Stimulated activated CD4-positive, alpha-beta T cell treated with anti-CD3 and anti-CD28 coated beads, Interleukin-12 subunit alpha, Interleukin-12 subunit beta, amount 100 ng/mL, for 4 hours (primary cell): ENCODE measurements around the gene GAMT.
"Not testable (repeated sequence)": the region's sequence is repeated elsewhere in the genome, so short reads cannot be mapped to it uniquely, and the experiment has no call there.

Experiments used
- DNase-seq: peaks from one replicate; pipeline ENCODE4 v3.0.0-alpha.2; 2020

The GAMT gene

DNA sequence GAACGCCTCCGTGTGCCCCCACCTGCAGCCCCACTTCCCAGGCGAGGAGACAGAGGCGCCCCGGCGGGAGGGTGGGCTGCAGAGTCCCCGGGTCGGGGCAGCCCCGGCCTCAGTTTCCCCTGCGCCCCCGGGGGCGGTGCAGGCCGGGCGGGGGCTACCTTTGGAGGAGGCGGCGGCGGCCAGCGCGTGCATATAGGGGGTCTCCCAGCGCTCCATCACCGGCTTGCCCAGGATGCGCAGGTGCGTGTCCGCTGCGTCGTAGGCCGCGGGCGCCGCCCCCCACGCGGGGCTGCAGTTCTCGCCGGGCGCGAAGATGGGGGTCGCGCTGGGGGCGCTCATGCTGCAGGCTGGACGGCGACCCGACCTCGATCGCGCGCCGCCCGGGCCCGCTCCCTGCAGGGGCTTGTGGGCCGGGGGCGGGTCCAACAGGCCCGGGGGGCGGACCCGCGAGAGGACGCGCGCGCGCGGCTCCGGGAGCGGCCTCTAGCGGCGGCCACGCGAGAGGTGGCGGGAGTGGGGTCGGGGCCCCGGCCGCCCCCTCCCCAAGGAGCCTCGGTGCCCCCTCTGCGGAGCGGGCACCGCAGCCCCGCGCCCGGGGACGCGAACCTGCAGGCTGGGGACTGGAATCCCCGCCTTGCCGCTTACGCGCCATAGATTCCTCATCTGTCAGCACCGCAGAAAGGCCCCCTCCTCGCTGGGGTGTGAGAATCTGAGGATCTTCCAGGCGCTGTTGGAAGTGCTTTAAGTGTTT lies at the start of gene GAMT:
Gene GAMT (minus strand): TSS at position 405 of the 751 bp plus-strand sequence. CDS start 66 bp downstream, at position 339.
- DNase-seq: peak; percentile 64

DNA sequence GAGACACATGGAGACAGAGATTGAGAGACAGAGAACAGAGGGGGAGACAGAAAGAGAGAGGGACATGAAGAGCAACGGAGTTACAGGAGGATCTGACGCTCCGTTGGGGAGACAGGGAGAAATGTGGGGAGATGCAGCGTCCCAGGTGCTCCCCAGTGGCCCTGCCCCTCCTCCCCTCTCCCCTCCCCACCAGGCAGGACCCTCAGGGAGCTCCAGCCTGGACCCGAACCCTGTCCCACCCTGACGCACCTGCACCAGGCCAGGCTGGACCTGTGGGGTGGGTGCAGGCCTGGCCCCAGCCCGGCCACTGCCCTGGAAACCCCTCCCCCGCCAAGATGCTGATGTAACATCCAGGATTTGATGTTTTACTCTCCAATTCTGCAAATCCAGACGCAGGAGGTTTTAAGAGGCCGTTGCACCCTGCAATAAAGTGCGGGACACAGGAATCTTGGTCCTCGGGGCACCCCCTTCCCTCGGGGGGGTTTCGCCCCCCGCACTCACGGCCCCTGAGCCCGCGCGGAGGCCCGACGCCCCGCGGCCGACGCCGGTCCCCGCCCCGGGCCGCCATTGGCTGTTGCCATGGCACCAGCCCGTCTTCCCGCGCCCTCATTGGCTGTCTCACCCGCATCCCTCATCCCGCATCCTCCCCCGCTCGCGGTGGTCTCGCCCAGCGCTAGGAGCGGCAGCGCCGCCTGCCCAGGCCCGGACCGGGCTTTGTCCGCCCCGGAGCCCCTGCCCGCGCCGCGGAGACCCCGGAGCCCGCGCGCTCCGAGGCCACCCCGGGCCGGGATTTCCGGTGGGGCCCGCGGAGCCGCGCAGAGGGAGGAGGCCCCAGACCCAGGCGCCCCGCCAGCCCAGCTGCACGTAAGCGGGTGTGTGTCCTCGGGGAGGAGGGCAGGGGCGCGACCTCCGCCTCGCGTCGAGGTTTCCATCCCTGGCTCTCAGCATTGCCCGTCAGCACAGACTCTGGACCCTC lies 48.4 kb upstream of the GAMT start, which contains the start of gene APC2:
Gene APC2 (plus strand): TSS at position 655 of the 976 bp plus-strand sequence. CDS start 2,881 bp downstream, outside the sequence.
- no peak for DNase-seq

DNA sequence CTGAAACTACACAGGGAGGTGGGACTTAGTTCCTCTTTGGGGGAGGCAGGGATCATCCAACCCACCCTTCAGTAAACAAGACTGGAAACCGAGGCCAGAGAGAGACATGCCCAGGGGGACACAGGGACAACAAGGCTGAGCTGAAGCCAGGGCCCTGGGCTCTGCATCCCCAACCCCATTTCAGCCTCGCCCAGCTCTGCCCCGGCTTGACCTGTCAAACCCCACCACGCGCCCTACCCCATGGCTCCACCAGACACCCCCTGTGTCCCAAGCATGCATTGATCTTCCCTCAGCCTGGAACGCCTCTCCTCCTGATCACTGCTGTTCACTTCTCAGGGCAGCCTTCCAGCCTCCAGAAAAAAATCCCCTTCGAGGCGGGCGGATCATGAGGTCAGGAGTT lies 46.6 kb upstream of the GAMT start:
- no peak for DNase-seq

DNA sequence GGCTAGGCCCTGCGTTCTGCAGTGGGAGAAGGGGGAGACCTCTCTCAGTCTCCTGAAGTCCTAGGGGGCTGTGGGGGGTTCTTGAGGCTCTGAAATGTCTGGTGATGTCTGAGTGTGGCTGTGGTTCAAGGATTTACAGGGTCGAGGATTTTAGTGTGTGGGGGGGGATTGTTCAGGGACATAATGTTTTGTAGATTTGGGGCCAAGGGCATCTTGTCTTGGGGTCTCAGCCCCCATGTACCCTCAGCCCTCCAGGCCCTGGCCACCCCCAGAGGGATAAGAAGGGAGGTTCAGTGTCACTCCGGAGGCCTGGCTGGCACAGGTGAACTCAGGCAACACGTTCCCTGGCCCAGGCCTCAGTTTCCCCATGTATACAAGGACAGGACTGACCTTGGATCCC lies 46.2 kb upstream of the GAMT start:
- DNase-seq: no peak

DNA sequence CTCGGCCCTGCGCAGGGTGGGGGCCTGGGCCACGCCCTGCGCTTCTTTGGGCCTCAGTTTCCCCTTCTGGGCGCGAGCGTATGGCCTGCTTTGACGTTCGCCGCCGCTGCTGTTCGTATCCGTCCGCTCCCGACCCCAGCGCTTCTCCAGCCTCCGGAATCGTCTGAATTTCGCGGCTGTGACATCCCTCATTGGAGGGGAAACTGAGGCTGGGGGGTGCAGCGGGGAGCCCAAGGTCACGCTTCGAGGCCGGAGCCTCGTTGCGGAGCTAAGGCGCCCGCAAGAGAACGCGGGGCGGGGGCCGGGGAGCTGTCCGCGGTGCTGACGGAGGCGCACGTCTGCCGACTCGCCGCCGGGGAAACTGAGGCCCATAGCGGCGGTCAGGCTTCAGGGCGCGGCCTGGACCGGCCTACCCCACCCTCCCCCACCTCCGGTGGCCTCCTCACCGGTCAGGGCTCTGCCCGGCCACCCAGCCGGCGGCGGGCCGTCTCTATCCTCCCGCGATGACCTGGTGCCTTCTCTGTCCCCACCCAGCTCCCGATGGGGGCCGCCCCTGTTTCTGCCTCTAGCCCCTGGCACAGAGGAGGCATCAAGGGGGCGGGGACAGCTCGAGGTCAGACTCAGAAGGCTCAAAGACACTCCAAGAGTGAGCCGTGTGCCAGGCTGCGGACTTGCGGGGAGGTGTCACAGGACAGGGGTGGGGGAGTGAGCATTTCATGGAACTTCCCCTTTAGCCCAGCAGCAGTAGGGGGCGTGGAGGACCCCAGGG lies 45.6 kb upstream of the GAMT start:
- DNase-seq: peak; percentile 40

DNA sequence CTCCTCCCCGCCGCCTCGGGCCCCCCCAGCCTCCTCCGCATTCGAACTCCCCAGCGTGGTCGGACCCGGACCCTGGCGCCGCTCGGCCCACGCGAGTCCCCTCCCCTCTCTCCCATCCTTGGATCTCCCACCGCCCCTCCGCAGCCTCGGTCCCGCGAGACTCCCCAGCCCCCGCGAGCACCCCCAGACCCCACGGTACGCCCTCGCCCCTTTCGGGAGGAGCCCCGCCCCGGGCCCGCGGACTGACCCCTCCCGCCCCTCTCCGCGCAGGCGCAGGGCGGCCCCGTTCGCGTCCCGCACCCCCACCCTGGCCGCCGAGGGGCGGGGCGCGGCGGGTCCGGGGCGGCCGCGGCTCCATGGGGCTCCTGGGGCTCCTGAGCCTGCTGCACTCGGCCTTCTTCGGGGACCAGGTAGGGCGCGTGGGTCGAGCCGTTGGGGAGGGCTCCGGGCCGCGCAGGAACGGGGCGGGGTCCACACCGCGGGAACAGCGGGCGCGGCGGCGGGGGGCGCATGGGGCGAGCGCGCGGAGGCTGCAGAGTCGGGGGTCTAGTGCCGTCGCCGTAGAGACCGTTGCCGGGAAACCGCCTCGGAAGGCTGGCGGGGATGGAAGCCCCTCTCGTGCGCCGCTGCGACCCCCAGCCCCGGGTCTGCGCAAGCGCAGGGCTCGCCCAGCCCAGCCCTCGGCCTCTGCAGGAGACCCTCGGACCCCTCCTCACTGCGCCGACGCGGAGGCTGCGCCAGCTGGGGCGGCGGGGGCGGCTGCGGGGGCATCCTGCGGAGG lies 44.8 kb upstream of the GAMT start:
- no peak for DNase-seq

DNA sequence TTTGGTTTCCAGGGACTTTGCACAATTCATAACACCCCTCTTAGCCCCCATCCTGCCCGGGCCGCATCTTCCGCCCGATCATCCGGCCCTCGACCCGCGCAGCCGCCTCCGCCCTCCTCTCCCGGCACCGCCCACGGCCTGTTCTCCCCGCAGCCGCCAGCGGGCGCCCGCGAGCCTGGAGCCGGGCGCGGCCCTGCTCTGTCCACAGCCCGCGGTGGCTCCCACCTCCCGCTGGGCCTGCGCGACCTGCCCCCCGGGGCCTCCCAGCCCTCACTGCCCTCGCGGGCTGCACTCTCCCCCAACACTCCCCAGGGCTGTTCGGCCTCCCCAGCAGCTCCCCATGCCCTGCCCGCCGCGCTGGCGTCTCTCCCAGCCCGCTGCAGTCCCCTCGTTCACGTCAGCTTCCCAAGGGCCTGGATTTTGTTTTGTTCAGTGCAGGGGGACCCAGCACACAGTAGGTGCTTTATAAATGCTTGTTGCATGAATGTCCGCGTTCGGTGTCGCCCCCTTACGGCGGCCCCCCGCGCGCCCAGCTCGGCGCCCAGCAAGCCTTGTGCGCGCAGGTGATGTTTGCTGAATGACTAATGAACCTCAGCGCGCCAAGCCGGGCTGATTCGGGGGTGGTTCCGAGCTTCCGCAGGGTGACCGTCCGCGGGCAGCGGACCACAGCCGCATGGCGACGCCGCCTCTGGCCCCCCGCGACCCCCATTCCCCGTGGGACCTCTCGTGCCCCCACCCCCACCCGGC lies 44.0 kb upstream of the GAMT start:
- DNase-seq: peak; percentile 78

DNA sequence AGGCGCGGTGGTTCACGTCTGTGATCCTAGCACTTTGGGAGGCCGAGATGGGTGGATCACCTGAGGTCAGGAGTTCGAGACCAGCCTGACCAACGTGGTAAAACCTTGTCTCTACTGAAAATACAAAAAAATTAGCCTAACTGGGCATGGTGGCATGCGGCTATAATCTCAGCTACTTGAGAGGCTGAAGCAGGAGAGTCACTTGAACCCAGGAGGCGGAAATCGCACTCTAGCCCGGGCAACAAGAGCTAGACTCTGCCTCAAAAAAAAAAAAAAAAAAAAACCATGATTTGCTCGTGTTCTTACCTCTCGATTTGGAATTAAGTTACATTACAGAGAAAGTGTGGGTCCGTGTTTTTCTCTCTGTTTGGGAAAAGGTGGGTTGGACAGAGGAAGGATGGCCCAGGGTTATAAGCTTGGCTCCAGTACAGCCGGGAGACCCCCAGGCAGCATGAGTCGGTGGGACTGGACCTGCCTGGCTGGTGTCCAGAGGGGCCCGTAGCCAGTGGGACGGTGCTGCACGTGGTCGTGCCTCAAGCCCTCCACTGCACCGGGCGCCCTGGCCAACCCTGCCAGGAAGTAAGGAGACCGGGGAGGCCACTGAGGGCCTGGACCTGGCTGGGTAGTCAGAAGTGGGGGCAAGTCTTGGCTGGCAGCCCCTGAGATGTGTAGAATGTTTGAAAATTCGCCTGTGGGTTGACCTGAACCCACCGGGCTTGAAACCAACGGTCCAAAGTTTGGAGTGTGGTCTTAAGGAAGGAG lies 40.5 kb upstream of the GAMT start:
- no peak for DNase-seq

DNA sequence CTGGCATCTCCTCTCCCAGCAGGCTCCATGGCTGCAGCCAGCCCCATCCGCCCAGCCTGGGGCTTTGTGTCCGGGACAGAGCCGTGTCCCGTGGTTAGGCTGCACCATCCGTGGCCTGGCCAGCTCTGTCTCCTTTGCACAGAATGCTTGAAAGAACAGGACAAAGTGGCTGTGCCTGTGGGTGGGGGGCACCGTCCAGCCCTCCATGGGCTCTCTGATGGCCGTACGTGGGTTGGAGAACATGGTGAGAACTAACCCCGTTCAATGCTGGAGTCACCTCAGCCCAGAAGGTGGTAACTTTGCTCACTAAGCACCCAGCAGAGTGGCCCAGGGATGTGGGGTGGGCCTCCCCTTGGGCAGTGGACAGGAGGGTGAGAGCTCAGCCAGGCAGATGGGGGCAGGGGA lies 39.7 kb upstream of the GAMT start:
- no peak for DNase-seq

DNA sequence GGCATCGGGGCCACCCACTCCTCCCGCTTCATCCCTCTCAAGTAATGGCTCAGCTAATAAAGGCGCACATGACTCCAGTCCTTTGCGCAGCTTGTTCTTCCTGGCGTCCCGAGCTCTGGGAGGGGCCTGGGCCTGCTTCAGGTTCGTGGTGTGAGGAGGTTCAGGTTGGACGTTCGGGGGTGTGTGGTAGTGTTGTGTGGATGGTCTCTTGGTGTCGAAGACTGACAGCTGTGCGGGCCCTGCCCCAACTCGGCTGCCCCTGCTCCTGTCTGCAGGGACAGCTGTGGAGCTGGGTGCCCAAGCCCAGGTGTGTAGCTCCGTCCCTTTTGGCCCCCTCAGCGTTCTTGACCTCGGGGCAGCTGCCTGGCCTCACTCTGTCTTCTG lies 39.1 kb upstream of the GAMT start:
- no peak for DNase-seq

DNA sequence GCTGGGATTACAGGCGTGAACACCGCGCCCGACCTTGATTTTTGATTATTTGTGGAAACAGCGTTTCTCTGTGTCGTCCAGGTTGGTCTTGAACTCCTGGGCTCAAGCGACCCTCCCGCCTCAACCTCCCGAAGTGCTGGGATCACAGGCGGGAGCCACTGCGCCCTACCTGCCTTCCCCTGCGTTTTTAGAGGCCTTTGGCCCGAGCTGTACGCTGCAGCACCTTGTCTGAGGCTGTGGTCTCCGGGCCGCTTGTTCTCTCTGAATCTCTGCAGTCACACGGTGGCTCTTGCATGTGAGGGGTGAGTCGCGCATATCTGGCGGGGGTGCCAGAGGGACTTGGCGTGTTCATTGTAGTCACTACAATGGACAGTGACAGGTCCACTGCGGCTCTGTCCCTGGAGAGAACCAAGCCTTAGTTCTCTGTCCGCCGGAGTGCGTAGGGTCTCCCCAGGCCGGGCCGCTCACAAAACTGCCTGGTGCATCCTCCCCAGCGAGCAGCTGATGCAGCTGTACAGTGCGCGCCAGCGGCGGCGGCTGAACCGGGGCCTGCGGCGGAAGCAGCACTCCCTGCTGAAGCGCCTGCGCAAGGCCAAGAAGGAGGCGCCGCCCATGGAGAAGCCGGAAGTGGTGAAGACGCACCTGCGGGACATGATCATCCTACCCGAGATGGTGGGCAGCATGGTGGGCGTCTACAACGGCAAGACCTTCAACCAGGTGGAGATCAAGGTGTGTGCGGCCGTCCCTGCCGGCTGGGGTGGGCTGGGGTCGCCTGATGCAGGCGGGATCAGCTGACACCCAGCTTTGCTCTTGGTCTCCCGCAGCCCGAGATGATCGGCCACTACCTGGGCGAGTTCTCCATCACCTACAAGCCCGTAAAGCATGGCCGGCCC lies 38.4 kb upstream of the GAMT start:
- not testable (repeated sequence) for DNase-seq

DNA sequence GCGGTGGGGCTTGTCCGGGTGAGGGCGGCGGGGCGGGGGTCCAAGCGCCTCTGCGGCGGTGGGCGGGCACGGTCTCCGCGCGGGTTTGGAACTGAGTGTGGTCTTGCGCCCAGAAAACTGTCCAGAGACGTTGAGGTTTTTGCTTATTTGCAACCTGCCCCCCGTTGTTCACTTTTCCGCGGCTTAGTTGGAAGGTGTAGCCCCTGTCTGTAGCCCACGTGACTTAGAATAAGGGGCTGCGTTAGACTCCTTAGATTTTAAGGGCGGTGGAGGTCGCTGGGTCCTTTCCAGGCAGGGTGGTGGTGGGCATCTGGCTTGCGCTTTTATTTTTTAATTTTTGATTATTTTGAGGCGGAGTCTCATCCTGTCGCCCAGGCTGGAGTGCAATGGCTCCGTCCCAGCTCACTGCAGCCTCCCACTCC lies 37.6 kb upstream of the GAMT start:
- DNase-seq: no peak

DNA sequence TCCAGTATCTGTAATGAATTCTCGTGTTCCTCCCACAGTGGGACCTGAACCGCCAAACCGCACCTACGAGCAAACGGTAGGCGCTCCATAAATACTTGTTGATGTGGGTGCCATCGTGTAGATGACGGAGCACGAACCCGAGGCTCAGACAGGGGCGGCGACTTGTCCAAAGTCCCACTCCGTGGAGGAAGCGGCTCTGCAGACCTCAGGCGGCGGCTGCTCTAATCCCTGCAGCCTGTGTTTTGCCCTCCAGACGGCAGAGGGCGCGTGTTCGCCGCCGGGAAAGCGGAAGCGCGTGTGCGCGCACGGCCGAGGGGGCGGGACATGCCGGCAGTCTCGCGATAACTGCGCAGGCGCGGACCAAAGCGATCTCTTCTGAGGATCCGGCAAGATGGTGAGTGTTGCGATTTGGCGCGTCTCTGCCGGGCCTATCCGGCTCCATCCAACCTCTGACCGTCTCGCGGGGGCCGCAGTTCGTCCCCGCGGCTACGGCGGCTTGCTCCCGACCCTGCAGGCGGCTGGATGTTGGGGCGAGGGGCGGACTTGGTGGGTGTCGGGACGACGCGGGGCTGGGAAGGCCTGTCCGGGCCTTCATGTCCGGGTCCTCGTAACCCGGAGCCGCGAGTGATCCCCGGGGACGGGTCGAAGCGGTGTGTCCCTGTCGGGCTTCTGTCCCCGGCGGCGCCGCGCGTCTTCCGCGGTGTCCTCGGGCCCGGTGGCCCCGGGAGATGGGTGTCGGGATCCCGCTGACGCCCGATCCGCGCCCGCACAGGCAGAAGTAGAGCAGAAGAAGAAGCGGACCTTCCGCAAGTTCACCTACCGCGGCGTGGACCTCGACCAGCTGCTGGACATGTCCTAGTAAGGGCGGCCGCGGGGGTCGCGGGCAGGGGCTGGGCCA lies 36.9 kb upstream of the GAMT start, which contains the start of gene RPS15:
Gene RPS15 (plus strand): TSS at position 362 of the 898 bp plus-strand sequence. CDS start 30 bp downstream, at position 392.
- DNase-seq: peak; percentile 96

DNA sequence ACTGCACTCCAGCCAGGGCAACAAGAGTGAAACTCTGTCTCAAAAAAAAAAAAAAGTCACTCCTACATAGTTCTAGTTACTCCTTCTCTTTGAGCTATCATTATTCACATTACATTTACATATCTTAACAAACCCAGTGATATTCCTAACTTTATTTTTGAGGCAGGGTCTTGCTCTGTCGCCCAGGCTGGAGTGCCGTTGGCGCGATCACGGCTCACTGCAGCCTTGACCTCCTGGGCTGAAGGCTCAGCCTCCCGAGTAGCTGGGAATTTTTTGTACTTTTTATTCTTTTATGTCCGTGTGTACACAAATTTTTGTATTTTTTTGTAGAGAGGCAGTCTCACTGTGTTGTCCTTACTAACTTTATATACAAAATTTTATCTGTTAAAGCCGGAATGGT lies 36.3 kb upstream of the GAMT start:
- DNase-seq: no peak

DNA sequence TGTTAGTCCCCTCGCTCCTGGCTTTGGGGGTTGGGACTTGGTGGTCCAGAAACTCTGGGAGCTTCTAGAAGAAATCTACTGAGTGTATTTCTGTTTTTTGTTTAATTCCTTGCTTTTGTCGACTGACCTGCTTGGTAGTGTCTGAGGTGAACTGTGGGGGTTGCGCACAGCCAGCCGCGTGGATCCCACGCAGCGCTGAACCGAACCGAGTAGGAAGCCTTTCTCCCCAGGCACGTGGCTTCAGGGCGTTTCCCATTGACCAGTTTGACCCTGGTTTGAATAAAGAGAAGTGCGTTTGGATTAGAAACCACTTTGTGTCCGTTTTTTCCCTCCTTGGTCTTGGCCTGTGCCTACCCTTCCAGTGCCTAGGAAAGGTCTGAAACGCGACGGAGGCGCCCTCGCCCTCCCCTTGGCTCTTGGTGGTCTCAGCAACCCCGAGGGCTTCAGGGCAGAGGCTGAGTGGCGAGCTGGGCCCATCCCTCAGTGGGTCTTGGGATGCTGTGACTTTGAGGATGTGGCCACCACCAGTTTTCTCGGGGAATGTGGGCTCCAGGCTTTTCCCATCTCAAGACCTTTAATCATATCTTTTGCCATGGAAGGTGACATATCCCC lies 34.1 kb upstream of the GAMT start:
- no peak for DNase-seq

DNA sequence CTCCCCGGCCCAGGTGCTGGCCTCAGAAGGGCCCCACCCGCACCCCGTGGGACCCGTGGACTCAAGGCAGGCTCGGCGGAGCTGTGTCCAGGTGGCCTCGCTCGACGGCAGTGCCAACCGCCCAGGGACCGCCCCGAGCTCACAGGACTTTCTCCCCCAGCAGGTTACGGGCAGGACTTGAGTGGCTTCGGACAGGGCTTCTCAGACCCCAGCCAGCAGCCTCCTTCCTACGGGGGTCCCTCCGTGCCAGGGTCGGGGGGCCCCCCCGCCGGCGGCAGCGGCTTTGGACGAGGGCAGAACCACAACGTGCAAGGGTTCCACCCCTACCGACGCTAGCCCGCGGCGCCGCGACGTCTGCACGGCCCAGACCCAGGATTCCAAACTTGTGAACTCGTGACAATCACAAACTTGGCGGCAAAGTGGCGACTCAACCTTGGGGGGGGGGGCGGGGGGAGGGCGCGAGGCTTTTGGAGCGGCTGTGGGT lies 33.3 kb upstream of the GAMT start:
- DNase-seq: no peak

DNA sequence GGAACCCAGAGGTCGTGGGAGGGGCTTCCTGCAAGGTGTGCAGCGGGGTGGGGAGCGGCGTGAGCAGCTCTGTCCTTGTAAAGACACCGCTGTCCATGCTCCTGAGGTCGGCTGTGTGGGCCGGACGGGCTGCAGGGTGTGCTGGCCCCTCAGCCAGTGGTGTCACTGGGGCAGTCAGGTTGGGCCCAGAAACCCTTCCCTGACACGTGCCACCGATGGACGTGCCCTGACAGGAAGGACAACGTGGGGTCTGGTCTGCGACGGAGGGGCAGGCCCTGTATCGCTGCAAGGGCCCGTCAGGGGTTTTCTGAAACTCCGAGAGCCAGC lies 32.7 kb upstream of the GAMT start:
- no peak for DNase-seq
